ENCODE results near the gene NDRG3. TPM values are rescaled to one million over a fixed set of nuclear protein-coding genes. Genes with fewer than 3 reads are reported as not detected.

Gene NDRG3
- total and polyA plus RNA-seq, 2 donors (not counting 3 experiments of a cell fraction or from before 2014, with no cell fraction given): 25.7 to 27.7 TPM

DNA sequence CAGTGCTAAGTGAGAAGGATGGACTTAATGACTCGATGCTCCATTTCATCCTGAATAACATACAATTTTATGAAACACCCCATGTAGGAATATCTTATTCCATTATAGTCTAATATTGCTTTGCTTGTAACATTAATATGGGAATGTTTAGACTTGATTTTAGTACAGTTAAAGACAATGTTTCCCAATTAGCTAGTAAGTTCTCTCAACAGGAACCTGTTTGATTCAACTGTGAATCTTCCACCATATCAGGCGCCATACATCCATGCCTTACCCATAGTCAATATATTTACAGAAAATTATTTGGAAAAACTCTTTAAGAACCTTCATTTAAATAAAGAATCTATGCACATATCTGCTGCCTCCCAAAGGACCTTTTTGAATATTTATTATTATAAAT lies 3.3 kb downstream of the NDRG3 start:
- FAIRE-seq: no peak
- dilution Hi-C loops (cut with MboI; ENCODE audit: extremely low pct_ligation_motif_present, low sequenced_read_pairs): no loop called here

More for the DNA sequence above, 3.3 kb downstream of the NDRG3 start:
- H3K9ac ChIP-seq (replicated peaks; ENCODE audit: extremely low read depth, insufficient read depth, low read length): no peak overlapping the region
- H3K36me3 ChIP-seq (ENCODE audit: control insufficient read depth in 2 of 2, extremely low read depth in 1 of 2, insufficient read depth in 2 of 2, low read length in 2 of 2): no peaks in the 10 kb centered on the region
- no peaks in the 10 kb centered on the region for H3K79me2 ChIP-seq (ENCODE audit: control insufficient read depth, insufficient read depth, low read length)
- H2AFZ ChIP-seq (ENCODE audit: low read depth, low read length): no peak overlapping the region
- no TSS peak for BruUV-seq (replicated peaks)
- TF ChIP-seq JUN (IDR thresholded peaks at IDR 0.05; ENCODE audit: borderline replicate concordance, insufficient read depth, insufficient read length, low read depth) (no peak), MYC (IDR thresholded peaks at IDR 0.05; ENCODE audit: low read depth, low read length) (no peak), POLR2AphosphoS5 (IDR thresholded peaks at IDR 0.05; ENCODE audit: insufficient read depth, low read depth, low read length) (no peak), EZH2 (IDR thresholded peaks at IDR 0.05; ENCODE audit: borderline replicate concordance, low read depth, low read length, severe bottlenecking) (no peak), FOS (IDR thresholded peaks at IDR 0.05; ENCODE audit: borderline replicate concordance, insufficient read depth, low read length) (no peak), POLR2A (IDR thresholded peaks at IDR 0.05; ENCODE audit: low read depth, low read length) (no peak), GATA2 (IDR thresholded peaks at IDR 0.05; ENCODE audit: insufficient read depth, insufficient read length, low read depth, low read length) (no peak)
- TF ChIP-seq, protein P1, sequence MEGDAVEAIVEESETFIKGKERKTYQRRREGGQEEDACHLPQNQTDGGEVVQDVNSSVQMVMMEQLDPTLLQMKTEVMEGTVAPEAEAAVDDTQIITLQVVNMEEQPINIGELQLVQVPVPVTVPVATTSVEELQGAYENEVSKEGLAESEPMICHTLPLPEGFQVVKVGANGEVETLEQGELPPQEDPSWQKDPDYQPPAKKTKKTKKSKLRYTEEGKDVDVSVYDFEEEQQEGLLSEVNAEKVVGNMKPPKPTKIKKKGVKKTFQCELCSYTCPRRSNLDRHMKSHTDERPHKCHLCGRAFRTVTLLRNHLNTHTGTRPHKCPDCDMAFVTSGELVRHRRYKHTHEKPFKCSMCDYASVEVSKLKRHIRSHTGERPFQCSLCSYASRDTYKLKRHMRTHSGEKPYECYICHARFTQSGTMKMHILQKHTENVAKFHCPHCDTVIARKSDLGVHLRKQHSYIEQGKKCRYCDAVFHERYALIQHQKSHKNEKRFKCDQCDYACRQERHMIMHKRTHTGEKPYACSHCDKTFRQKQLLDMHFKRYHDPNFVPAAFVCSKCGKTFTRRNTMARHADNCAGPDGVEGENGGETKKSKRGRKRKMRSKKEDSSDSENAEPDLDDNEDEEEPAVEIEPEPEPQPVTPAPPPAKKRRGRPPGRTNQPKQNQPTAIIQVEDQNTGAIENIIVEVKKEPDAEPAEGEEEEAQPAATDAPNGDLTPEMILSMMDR (IDR thresholded peaks at IDR 0.05; ENCODE audit: extremely low read depth in 1 of 2, insufficient read depth in 1 of 2, low read depth in 1 of 2, low read length in 2 of 2): no peak
- TF ChIP-seq, protein P2, sequence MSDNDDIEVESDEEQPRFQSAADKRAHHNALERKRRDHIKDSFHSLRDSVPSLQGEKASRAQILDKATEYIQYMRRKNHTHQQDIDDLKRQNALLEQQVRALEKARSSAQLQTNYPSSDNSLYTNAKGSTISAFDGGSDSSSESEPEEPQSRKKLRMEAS (IDR thresholded peaks at IDR 0.05; ENCODE audit: insufficient read depth, insufficient read length): no peak
- POLR2A ChIA-PET: no interaction called here
- intact Hi-C loops (cut with micrococcal nuclease): no loop called here
- H4K20me1 ChIP-seq (replicated peaks; ENCODE audit: control insufficient read depth, extremely low read depth, insufficient read depth, low read length): no peaks in the 10 kb centered on the region
- H3K4me2 ChIP-seq (ENCODE audit: insufficient read depth, low read length): no peak overlapping the region
- H3K9me1 ChIP-seq (replicated peaks; ENCODE audit: control insufficient read depth, extremely low read depth, insufficient read depth, low read length): no peaks in the 10 kb centered on the region
- CTCF ChIA-PET: interaction anchor here (1.2 to 2.2 kb wide), 2 partner anchors 12 to 27 kb away, joined by 3 to 11 read pairs; no protein-coding TSS in a partner anchor
- H3K27ac ChIP-seq (ENCODE audit: insufficient read depth, low read depth, low read length): no peak overlapping the region
- peaks cover 11% of the 10 kb centered on the region for H3K4me1 ChIP-seq (ENCODE audit: control insufficient read depth, extremely low read depth, insufficient read depth, low read length)
- no peaks in the 10 kb centered on the region for H3K9me3 ChIP-seq (replicated peaks; ENCODE audit: control insufficient read depth, insufficient read depth, low read length)
- no peak overlapping the region for H3K4me3 ChIP-seq (replicated peaks in 1 of 3; ENCODE audit: insufficient read depth in 1 of 3, low read depth in 1 of 3, low read length in 3 of 3)
- no peak for DNase-seq (ENCODE audit: low read depth, low spot score)
- no peaks in the 10 kb centered on the region for H3K27me3 ChIP-seq (ENCODE audit: control insufficient read depth in 2 of 2, insufficient read depth in 2 of 2, low read length in 2 of 2)
